Endothelial cell of umbilical vein (primary cell): ENCODE results near the gene TSPAN14. TPM values are rescaled to one million over a fixed set of nuclear protein-coding genes. Genes with fewer than 3 reads are reported as not detected.

ENCODE experiments used
- BruUV-seq: library from RNA; stranded (reverse); fragments of 400-500 nt; replicated peaks from 2 replicates; lab custom pipeline; 2021; lab: Mats Ljungman, UMichigan
- CTCF ChIA-PET: fragments of 300-600, 350-600 bp; sonication (Branson Sonifier 250); formaldehyde crosslinking; loops from one replicate; lab custom pipeline; 2021; ENCODE audit warnings: antibody characterized with exemption, inconsistent platforms; lab: Charles Lee
- POLR2A ChIA-PET: fragments of 300-600, 350-600 bp; sonication (Branson Sonifier 250); formaldehyde crosslinking; loops from one replicate; lab custom pipeline; 2021; ENCODE audit warnings: antibody characterized with exemption, inconsistent platforms; lab: Charles Lee
- DNase-seq: peaks from one replicate; pipeline ENCODE4 v3.0.0-alpha.2; 2011; ENCODE audit warnings: low read depth, low spot score
- FAIRE-seq: peaks from 2 replicates; lab custom pipeline; 2011; peaks lifted over from hg19 to GRCh38; lab: Jason Lieb, UNC
- H2AFZ ChIP-seq: 2 replicates; pipeline ENCODE4 v1.6.0; 2012; ENCODE audit warnings: low read depth, low read length, control low read depth, inconsistent platforms
- H3K27ac ChIP-seq: 2 replicates; pipeline ENCODE4 v1.5.1; 2011; ENCODE audit warnings: low read depth, mild to moderate bottlenecking, control low read depth, low read length, moderate library complexity; ENCODE audit not compliant: insufficient read depth
- H3K27me3 ChIP-seq, 2 experiments: 2 replicates each; pipeline versions ENCODE4 v1.6.0 to v1.6.1; 2011; ENCODE audit warnings: low read length in 2 of 2, mixed read lengths in 1 of 2; ENCODE audit not compliant: control insufficient read depth in 2 of 2, insufficient read depth in 2 of 2
- H3K36me3 ChIP-seq, 2 experiments: 2 replicates in 1 of 2; 3 replicates in 1 of 2; pipeline ENCODE4 v1.5.1; 2011; ENCODE audit warnings: low read length in 2 of 2, mild to moderate bottlenecking in 1 of 2, moderate library complexity in 1 of 2; ENCODE audit not compliant: control insufficient read depth in 2 of 2, insufficient read depth in 2 of 2; ENCODE audit errors: extremely low read depth in 1 of 2
- H3K4me1 ChIP-seq: 3 replicates; pipeline ENCODE4 v1.5.1; 2011; ENCODE audit warnings: mild to moderate bottlenecking, low read length; ENCODE audit not compliant: control insufficient read depth, insufficient read depth; ENCODE audit errors: extremely low read depth
- H3K4me2 ChIP-seq: 2 replicates; pipeline ENCODE4 v1.6.1; 2011; ENCODE audit warnings: low read length, control low read depth, mixed read lengths; ENCODE audit not compliant: insufficient read depth
- H3K4me3 ChIP-seq, 3 experiments: fragments of 200-600 bp in 1 of 3; sonication (generic), shearing (Covaris generic) in 1 of 3; replicated peaks in 1 of 3; 2 replicates each; pipeline ENCODE4 v1.5.1; 2011 to 2016; ENCODE audit warnings: control low read depth in 3 of 3, low read length in 3 of 3, mild to moderate bottlenecking in 2 of 3, inconsistent platforms in 1 of 3, low read depth in 1 of 3, moderate library complexity in 1 of 3; ENCODE audit not compliant: insufficient read depth in 1 of 3
- H3K79me2 ChIP-seq: 2 replicates; pipeline ENCODE4 v1.6.0; 2012; ENCODE audit warnings: low read length, inconsistent platforms; ENCODE audit not compliant: control insufficient read depth, insufficient read depth
- H3K9ac ChIP-seq: replicated peaks from 2 replicates; pipeline ENCODE3; 2011; ENCODE audit warnings: low read length, control low read depth; ENCODE audit not compliant: insufficient read depth; ENCODE audit errors: extremely low read depth
- H3K9me1 ChIP-seq: replicated peaks from 3 replicates; pipeline ENCODE4 v1.6.0; 2011; ENCODE audit warnings: mild to moderate bottlenecking, low read length; ENCODE audit not compliant: control insufficient read depth, insufficient read depth; ENCODE audit errors: extremely low read depth
- H3K9me3 ChIP-seq: replicated peaks from 2 replicates; pipeline ENCODE4 v1.5.1; 2012; ENCODE audit warnings: low read length, inconsistent platforms; ENCODE audit not compliant: control insufficient read depth, insufficient read depth
- H4K20me1 ChIP-seq: replicated peaks from 2 replicates; pipeline ENCODE3; 2011; ENCODE audit warnings: mild to moderate bottlenecking, low read length; ENCODE audit not compliant: control insufficient read depth, insufficient read depth; ENCODE audit errors: extremely low read depth
- JUN ChIP-seq: IDR thresholded peaks from 2 replicates; pipeline ENCODE4 v1.6.1; 2011; ENCODE audit warnings: borderline replicate concordance, low read depth; ENCODE audit not compliant: insufficient read length, insufficient read depth
- POLR2A ChIP-seq: IDR thresholded peaks from 2 replicates; pipeline ENCODE4 v1.6.1; 2012; ENCODE audit warnings: low read depth, mild to moderate bottlenecking, control low read depth, low read length
- POLR2AphosphoS5 ChIP-seq: IDR thresholded peaks from 2 replicates; pipeline ENCODE4 v1.6.1; 2012; ENCODE audit warnings: low read depth, mild to moderate bottlenecking, control low read depth, low read length, moderate library complexity; ENCODE audit not compliant: insufficient read depth
- dilution Hi-C: fragments of 300-500 bp; cut with MboI; formaldehyde crosslinking; loops from one replicate; pipeline ENCODE4 v1.15.0; 2019; ENCODE audit warnings: low sequenced_read_pairs; ENCODE audit not compliant: extremely low pct_ligation_motif_present
- intact Hi-C: fragments of 100-400 bp; cut with micrococcal nuclease; formaldehyde crosslinking; loops from one replicate; pipeline ENCODE4 v1.10.0; 2022
- polyA plus RNA-seq, 4 experiments: library from polyadenylated mRNA; depleted of rRNA in 3 of 4; stranded (reverse) in 3 of 4; unstranded in 1 of 4; fragments of >200 nt; gene quantifications; 2 replicates each; pipeline versions ENCODE4 v1.2.1 to v1.2.3, GENCODE V29; 2011 to 2012; ENCODE audit warnings: missing spikeins in 1 of 4
- total RNA-seq: library from RNA; stranded (reverse); gene quantifications from 2 replicates; pipeline ENCODE4 v1.2.3, GENCODE V29; 2021

TSPAN14 gene
- total and polyA plus RNA-seq, 2 donors (not counting 3 experiments of a cell fraction or from before 2014, with no cell fraction given), result 210 to 242 TPM

- POLR2A ChIA-PET, result no interaction called here
- Histone ChIP-seq H3K27ac (no peak overlapping the region), H3K9me3 (no peaks in the 10 kb centered on the region), H3K27me3 (no peaks in the 10 kb centered on the region), H3K36me3 (peaks cover 38 to 57% of the 10 kb centered on the region in 2 experiments), H2AFZ (no peak overlapping the region), H3K4me2 (no peak overlapping the region), H3K9me1 (no peaks in the 10 kb centered on the region), H3K4me1 (no peaks in the 10 kb centered on the region), H3K4me3 (no peak overlapping the region), H3K9ac (no peak overlapping the region), H4K20me1 (no peaks in the 10 kb centered on the region), H3K79me2 (peaks cover 7% of the 10 kb centered on the region)
- FAIRE-seq (no peak), DNase-seq (no peak)
- CTCF ChIA-PET, result interaction anchor here (1.3 kb wide), 1 partner anchor 13 kb away, joined by 4 read pairs; no protein-coding TSS in a partner anchor
- dilution Hi-C loops (no loop called here), intact Hi-C loops (no loop called here)
- TF ChIP-seq POLR2AphosphoS5 (peak; percentile 6), JUN (no peak)
- TSS peak; percentile 9 for BruUV-seq
Observed at GRCh38 chr10:80518807-80519360, 64.8 kb downstream of the TSPAN14 start.

- intact Hi-C loops (no loop called here), dilution Hi-C loops (no loop called here)
- TF ChIP-seq POLR2AphosphoS5 (peak; percentile 13), POLR2A (no peak)
- no TSS peak for BruUV-seq
- no peak overlapping the region for H3K27ac ChIP-seq
- no peaks in the 10 kb centered on the region for H4K20me1 ChIP-seq
- no peak overlapping the region for H3K4me2 ChIP-seq
- no peak overlapping the region for H3K9ac ChIP-seq
- H3K4me1 ChIP-seq, result no peaks in the 10 kb centered on the region
- H3K4me3 ChIP-seq, result no peak overlapping the region
- ChIA-PET POLR2A (no interaction called here), CTCF (interaction anchor here (1.0 to 1.3 kb wide), 2 partner anchors 10 to 15 kb away, joined by 3 to 4 read pairs; no protein-coding TSS in a partner anchor)
- H3K36me3 ChIP-seq, result peaks cover 26 to 47% of the 10 kb centered on the region in 2 experiments
- DNase-seq (no peak), FAIRE-seq (no peak)
- H2AFZ ChIP-seq, result no peak overlapping the region
- H3K27me3 ChIP-seq, result no peaks in the 10 kb centered on the region
- H3K9me1 ChIP-seq, result no peaks in the 10 kb centered on the region
- no peaks in the 10 kb centered on the region for H3K9me3 ChIP-seq
- no peaks in the 10 kb centered on the region for H3K79me2 ChIP-seq
Observed at GRCh38 chr10:80519936-80520650, 66.0 kb downstream of the TSPAN14 start.
